Measurements from ENCODE around the gene CD6. TPM values are rescaled to one million over a fixed set of nuclear protein-coding genes. Genes with fewer than 3 reads are reported as not detected.

CD6 gene
- total RNA-seq, 1 experiment from 2014 or later: not detected

DNA sequence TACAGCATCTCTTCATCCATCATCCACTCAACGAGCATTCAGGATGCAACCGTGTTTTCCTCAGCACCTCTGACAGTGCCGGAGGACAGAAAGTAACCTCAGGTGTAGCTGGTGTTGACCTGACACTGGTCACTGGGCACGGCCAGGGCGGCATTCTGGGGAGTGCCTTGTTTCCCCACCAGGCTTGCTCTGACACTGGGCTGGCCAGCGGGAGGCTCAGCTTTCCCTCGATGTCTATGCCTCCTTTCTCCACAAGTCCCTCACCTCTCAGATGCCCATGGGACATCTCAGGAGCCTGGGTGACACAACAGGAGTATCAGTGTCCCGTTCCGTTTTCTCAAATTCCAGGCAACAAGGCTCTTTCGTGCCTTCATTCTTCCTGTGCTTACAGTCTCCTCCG lies 28.9 kb downstream of the CD6 start:
- no peaks in the 10 kb centered on the region for H3K4me1 ChIP-seq (ENCODE audit: insufficient read depth, low read length)
- no peak overlapping the region for H2AK5ac ChIP-seq (ENCODE audit: insufficient read length, low read length)
- H3K23ac ChIP-seq (ENCODE audit: insufficient read length, low read depth, low read length): no peak overlapping the region
- Mint-ChIP-seq H3K4me3 (no peak overlapping the region), H3K27ac (no peak overlapping the region), H3K9me3 (no peaks in the 10 kb centered on the region), H3K27me3 (ENCODE audit: low read depth) (peaks cover 64% of the 10 kb centered on the region), H3K4me1 (peaks cover 8 to 16% of the 10 kb centered on the region in 2 experiments), H3K36me3 (ENCODE audit: insufficient read depth in 1 of 3, low read depth in 3 of 3) (no peaks in the 10 kb centered on the region)
- no CpG with 5 or more reads among the region's 11 CpGs for WGBS (ENCODE audit: extremely low coverage, insufficient read length, low lambda C conversion rate)
- H3K4me2 ChIP-seq (ENCODE audit: insufficient read depth, insufficient read length, low read length): no peak overlapping the region
- no peak overlapping the region for H3K14ac ChIP-seq (ENCODE audit: insufficient read depth, low read length)
- H4K91ac ChIP-seq (ENCODE audit: insufficient read length, low read depth, low read length): no peak overlapping the region
- no peaks in the 10 kb centered on the region for H3K9me3 ChIP-seq (ENCODE audit: control insufficient read depth, low read depth, low read length)
- H2BK20ac ChIP-seq (ENCODE audit: low read depth, low read length, poor library complexity, severe bottlenecking): no peak overlapping the region
- H3K27me3 ChIP-seq (ENCODE audit: insufficient read depth, low read length): peaks cover 7% of the 10 kb centered on the region; the same call in 1 of the 2 replicates
- no peak overlapping the region for H3K18ac ChIP-seq (ENCODE audit: insufficient read length, low read depth, low read length)
- H3K4ac ChIP-seq (ENCODE audit: low read depth, low read length): no peak overlapping the region
- H3K79me2 ChIP-seq (ENCODE audit: insufficient read depth, low read length): no peaks in the 10 kb centered on the region
- no peak for DNase-seq
- H3K56ac ChIP-seq (ENCODE audit: insufficient read length, low read depth, low read length): no peak overlapping the region
- no peak overlapping the region for H3K27ac ChIP-seq (ENCODE audit: insufficient read length, low read depth, low read length)
- no peak overlapping the region for H2BK120ac ChIP-seq (ENCODE audit: low read depth, low read length, poor library complexity, severe bottlenecking)
- no peaks in the 10 kb centered on the region for H3K23me2 ChIP-seq (ENCODE audit: insufficient read length, low read depth, low read length, poor library complexity, severe bottlenecking)
- H2BK5ac ChIP-seq (ENCODE audit: insufficient read length, low read length): no peak overlapping the region
- no peaks in the 10 kb centered on the region for H3K79me1 ChIP-seq (ENCODE audit: insufficient read depth, low read depth, low read length, poor library complexity, severe bottlenecking)
- TF ChIP-seq, protein P1, sequence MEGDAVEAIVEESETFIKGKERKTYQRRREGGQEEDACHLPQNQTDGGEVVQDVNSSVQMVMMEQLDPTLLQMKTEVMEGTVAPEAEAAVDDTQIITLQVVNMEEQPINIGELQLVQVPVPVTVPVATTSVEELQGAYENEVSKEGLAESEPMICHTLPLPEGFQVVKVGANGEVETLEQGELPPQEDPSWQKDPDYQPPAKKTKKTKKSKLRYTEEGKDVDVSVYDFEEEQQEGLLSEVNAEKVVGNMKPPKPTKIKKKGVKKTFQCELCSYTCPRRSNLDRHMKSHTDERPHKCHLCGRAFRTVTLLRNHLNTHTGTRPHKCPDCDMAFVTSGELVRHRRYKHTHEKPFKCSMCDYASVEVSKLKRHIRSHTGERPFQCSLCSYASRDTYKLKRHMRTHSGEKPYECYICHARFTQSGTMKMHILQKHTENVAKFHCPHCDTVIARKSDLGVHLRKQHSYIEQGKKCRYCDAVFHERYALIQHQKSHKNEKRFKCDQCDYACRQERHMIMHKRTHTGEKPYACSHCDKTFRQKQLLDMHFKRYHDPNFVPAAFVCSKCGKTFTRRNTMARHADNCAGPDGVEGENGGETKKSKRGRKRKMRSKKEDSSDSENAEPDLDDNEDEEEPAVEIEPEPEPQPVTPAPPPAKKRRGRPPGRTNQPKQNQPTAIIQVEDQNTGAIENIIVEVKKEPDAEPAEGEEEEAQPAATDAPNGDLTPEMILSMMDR (conservative IDR thresholded peaks at IDR 0.05): no peak
- H3K9ac ChIP-seq (ENCODE audit: extremely low read depth, insufficient read length, low read length): no peak overlapping the region
- H3T11ph ChIP-seq (ENCODE audit: low read length): no peak overlapping the region
- no peak overlapping the region for H2BK12ac ChIP-seq (ENCODE audit: insufficient read length, low read depth, low read length)
- no peak overlapping the region for H2AFZ ChIP-seq (ENCODE audit: low read length)
- no peak overlapping the region for H4K8ac ChIP-seq (replicated peaks; ENCODE audit: insufficient read length, low read depth, low read length)
- no peak overlapping the region for H2BK15ac ChIP-seq (ENCODE audit: low read depth, low read length)
- H4K20me1 ChIP-seq (ENCODE audit: control insufficient read depth, insufficient read depth, insufficient read length): no peaks in the 10 kb centered on the region
- H4K5ac ChIP-seq (ENCODE audit: insufficient read length, low read depth, low read length): no peak overlapping the region

Data from H9 (cell line).